Cardiac muscle cell (in vitro differentiated cells and primary cell): ENCODE data around the gene GRIA4. TPM values are rescaled to one million over a fixed set of nuclear protein-coding genes. Genes with fewer than 3 reads are reported as not detected.
"Not testable (repeated sequence)": the region's sequence is repeated elsewhere in the genome, so short reads cannot be mapped to it uniquely, and the experiment has no call there.

ENCODE experiments used
- DNase-seq, 2 donors: peaks; one replicate each; pipeline versions ENCODE4 v3.0.0 to v3.0.0-alpha.2; 2010 to 2017; ENCODE audit warnings: low read depth in 1 of 2, low spot score in 1 of 2
- H3K27ac ChIP-seq: fragments of 200-600 bp; sonication (generic); 2 replicates; pipeline ENCODE4 v1.5.1; 2016
- H3K27me3 ChIP-seq: fragments of 200-600 bp; sonication (generic); 2 replicates; pipeline ENCODE4 v1.6.0; 2016; ENCODE audit warnings: control low read depth
- H3K36me3 ChIP-seq: fragments of 200-600 bp; sonication (generic); 2 replicates; pipeline ENCODE4 v1.5.1; 2016; ENCODE audit warnings: control low read depth
- H3K4me1 ChIP-seq: fragments of 200-600 bp; sonication (generic); 2 replicates; pipeline ENCODE4 v1.8.1; 2017; ENCODE audit warnings: low read depth, mild to moderate bottlenecking, mixed run types
- H3K4me3 ChIP-seq: fragments of 200-600 bp; sonication (generic); 2 replicates; pipeline ENCODE4 v1.5.1; 2016; ENCODE audit warnings: mild to moderate bottlenecking
- H3K9me3 ChIP-seq: fragments of 200-600 bp; sonication (generic); 2 replicates; pipeline ENCODE4 v1.5.1; 2017; ENCODE audit warnings: low read depth, mild to moderate bottlenecking, control low read depth
- polyA plus RNA-seq: library from polyadenylated mRNA; unstranded; fragments of >200 nt; fragmentation: Nextera tagmentation; extraction: Ambion mirVana; gene quantifications from 2 replicates; pipeline ENCODE4 v1.2.1, GENCODE V29; 2016
- total RNA-seq: library from RNA; depleted of rRNA; stranded (reverse); fragments of >200 nt; gene quantifications from 2 replicates; pipeline ENCODE4 v1.2.3, GENCODE V29; 2016
- TF ChIP-seq, protein P1 (sequence below): IDR thresholded peaks from 2 replicates; pipeline ENCODE4 v1.5.1; 2012; ENCODE audit warnings: low read depth, mild to moderate bottlenecking, low read length

GRIA4 gene
- total and polyA plus RNA-seq, 2 experiments from 2014 or later, result 20.8 to 36.6 TPM

DNA sequence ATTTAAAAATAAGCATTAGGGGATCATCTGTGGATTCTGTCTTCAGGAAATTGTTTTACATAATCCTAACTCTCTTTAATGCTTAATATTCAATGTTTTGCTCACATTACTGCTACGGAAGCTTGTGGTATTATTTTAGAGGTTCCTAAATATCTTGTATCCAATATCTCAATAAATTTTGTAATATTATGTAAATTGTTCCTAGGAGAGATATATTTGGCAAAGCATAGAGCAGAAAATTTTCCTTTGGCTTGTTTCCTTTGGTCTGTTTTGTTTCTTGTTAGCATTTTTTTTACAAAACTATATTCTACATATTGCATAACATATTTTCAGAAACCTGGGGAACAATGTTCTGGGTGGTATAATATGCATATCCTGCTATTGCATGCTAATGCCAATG lies 144.8 kb downstream of the GRIA4 start:
- TF ChIP-seq, protein P1, sequence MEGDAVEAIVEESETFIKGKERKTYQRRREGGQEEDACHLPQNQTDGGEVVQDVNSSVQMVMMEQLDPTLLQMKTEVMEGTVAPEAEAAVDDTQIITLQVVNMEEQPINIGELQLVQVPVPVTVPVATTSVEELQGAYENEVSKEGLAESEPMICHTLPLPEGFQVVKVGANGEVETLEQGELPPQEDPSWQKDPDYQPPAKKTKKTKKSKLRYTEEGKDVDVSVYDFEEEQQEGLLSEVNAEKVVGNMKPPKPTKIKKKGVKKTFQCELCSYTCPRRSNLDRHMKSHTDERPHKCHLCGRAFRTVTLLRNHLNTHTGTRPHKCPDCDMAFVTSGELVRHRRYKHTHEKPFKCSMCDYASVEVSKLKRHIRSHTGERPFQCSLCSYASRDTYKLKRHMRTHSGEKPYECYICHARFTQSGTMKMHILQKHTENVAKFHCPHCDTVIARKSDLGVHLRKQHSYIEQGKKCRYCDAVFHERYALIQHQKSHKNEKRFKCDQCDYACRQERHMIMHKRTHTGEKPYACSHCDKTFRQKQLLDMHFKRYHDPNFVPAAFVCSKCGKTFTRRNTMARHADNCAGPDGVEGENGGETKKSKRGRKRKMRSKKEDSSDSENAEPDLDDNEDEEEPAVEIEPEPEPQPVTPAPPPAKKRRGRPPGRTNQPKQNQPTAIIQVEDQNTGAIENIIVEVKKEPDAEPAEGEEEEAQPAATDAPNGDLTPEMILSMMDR, result no peak
- H3K4me3 ChIP-seq, result no peak overlapping the region
- no peaks in the 10 kb centered on the region for H3K9me3 ChIP-seq
- H3K27ac ChIP-seq, result no peak overlapping the region
- H3K4me1 ChIP-seq, result peaks cover 16% of the 10 kb centered on the region
- no peaks in the 10 kb centered on the region for H3K36me3 ChIP-seq
- DNase-seq, result no peak
- H3K27me3 ChIP-seq, result no peaks in the 10 kb centered on the region

DNA sequence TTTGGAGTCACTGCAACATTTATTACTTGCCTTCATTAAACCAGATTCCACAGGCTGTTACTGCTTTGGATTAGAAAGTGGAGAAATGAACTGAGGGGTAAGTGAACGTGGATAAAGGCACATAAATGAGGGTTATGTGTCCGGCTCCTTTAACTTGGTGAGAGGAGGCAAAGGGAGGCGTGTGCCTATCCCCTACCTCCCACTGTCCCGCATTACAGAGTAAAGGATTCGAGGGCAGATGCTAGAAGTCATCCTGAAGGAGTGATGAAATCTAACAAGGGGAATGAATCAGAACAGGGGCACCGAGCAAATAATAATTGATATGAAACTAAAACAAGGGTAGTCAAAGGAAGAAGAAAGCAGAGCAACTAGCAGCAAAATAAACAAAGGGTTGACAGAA lies 147.2 kb downstream of the GRIA4 start:
- TF ChIP-seq, protein P1, result no peak
- Histone ChIP-seq H3K36me3 (no peaks in the 10 kb centered on the region), H3K4me3 (no peak overlapping the region), H3K9me3 (no peaks in the 10 kb centered on the region), H3K27ac (no peak overlapping the region), H3K4me1 (peaks cover 16% of the 10 kb centered on the region), H3K27me3 (no peaks in the 10 kb centered on the region)
- no peak for DNase-seq

DNA sequence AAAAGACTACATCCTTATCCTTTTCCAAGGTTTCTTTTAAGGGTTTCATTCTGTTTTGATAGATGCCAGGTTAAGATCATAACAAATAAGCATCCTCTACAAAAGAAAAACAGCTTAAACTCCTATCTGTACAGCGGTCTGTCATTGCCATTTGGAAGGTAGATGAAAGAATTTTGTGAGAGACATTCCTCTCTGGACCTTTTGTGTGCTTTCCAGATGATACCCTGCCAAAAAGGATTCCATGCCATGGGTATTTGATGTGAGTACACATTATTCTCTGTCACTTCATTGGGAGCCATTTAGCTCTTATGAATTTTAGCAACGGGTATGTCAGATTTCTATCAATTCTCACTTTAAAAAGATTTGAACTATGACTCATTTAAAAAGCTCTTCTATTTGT lies 153.7 kb downstream of the GRIA4 start:
- Histone ChIP-seq H3K27ac (no peak overlapping the region), H3K36me3 (no peaks in the 10 kb centered on the region), H3K4me1 (no peaks in the 10 kb centered on the region), H3K4me3 (no peak overlapping the region), H3K27me3 (no peaks in the 10 kb centered on the region), H3K9me3 (no peaks in the 10 kb centered on the region)
- no peak for DNase-seq
- TF ChIP-seq, protein P1, result no peak

DNA sequence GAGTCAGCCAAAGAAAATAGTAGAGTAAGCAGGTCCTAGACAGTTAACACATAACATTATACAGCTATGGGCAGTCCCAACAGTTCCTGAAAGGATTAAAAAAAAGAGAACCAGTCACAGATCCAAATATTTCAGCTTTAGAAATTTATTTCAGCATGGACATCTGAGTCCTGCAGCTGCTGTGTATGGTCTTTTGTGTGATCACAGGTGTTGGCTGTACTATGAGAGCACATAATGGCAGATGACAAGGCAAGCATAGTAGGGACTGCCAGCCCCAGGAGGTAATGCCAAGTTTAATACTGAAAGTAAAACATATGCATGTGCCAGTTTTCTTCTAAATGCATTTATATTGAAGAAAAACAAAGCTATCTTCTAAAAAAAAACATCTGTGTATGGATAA lies 158.1 kb downstream of the GRIA4 start:
- H3K36me3 ChIP-seq, result no peaks in the 10 kb centered on the region
- TF ChIP-seq, protein P1, result no peak
- DNase-seq, result no peak

DNA sequence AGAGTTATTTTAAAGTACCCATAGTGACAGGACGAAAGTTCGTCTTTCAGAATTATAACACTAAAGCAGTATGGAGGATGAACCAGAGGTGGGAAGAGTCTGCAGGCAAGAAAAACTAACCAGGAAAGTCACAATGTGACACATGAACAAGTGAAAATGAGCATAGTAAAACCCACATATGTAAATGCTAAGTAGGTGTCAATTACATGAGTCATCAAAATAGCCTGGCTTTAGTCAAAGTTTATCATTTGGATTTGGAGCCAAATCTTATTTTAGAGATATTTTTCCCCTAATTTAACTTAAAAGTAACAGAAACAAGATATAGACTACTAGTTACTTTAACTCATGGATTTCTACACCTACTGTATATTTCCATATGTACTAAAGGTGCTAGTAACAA lies 159.8 kb downstream of the GRIA4 start:
- Histone ChIP-seq H3K9me3 (no peaks in the 10 kb centered on the region), H3K4me1 (no peaks in the 10 kb centered on the region), H3K36me3 (no peaks in the 10 kb centered on the region), H3K27ac (no peak overlapping the region), H3K27me3 (no peaks in the 10 kb centered on the region), H3K4me3 (no peak overlapping the region)
- TF ChIP-seq, protein P1, result no peak
- no peak for DNase-seq

More for the DNA sequence above, 158.1 kb downstream of the GRIA4 start:
- Histone ChIP-seq H3K27ac (no peak overlapping the region), H3K9me3 (no peaks in the 10 kb centered on the region), H3K4me1 (no peaks in the 10 kb centered on the region), H3K4me3 (no peak overlapping the region), H3K27me3 (no peaks in the 10 kb centered on the region)

DNA sequence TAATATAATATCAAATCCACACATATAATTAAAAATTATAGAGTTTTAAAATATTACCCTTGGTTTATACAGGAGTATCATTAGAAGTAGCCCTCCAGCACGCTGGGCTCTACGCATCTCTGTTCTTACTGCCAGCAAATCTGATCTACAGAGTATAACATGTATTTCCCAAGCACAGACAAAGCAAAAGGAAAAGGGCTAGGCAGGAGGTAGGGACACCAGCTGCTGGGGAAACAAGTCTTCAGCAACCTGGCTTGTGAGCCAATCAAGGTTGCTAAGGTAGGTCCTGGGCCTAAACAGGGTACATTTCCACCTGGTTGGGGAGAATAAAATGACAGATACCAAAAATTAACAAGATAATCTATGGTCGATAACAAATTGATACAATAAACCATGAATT lies 163.6 kb downstream of the GRIA4 start:
- not testable (repeated sequence) for H3K27me3 ChIP-seq, H3K4me1 ChIP-seq, H3K9me3 ChIP-seq, H3K27ac ChIP-seq, H3K4me3 ChIP-seq, H3K36me3 ChIP-seq, DNase-seq
